GM12892 (cell line): ENCODE data around the gene FBXW9.

Source experiments
- POLR2A ChIP-seq: IDR thresholded peaks from 2 replicates; pipeline ENCODE4 v1.6.1; 2011; ENCODE audit warnings: low read depth, low read length, control low read depth
- POLR2AphosphoS5 ChIP-seq: IDR thresholded peaks from 2 replicates; pipeline ENCODE4 v1.6.1; 2011; ENCODE audit warnings: low read depth, low read length, control low read depth
- TAF1 ChIP-seq: IDR thresholded peaks from 2 replicates; pipeline ENCODE4 v1.6.1; 2011; ENCODE audit warnings: low read depth, mild to moderate bottlenecking, control low read depth, low read length, borderline replicate concordance

GRCh38 chr19:12665281-12665573 lies 31.2 kb downstream of the FBXW9 start:
- TF ChIP-seq POLR2A (no peak), POLR2AphosphoS5 (no peak), TAF1 (0 out of 2 replicates have a peak, but pooled peaks have one; percentile 22)
